GM19023 (cell line): ENCODE measurements around the gene RPRD1A.
"Not testable (repeated sequence)": the region's sequence is repeated elsewhere in the genome, so short reads cannot be mapped to it uniquely, and the experiment has no call there.

Experiments used
- ATAC-seq: cut with Tn5 transposase; IDR thresholded peaks from one replicate; pipeline ENCODE4 v1.9.1; 2021; ENCODE audit warnings: mild to moderate bottlenecking, moderate library complexity; ENCODE audit not compliant: unreplicated experiment

Gene RPRD1A, protein sequence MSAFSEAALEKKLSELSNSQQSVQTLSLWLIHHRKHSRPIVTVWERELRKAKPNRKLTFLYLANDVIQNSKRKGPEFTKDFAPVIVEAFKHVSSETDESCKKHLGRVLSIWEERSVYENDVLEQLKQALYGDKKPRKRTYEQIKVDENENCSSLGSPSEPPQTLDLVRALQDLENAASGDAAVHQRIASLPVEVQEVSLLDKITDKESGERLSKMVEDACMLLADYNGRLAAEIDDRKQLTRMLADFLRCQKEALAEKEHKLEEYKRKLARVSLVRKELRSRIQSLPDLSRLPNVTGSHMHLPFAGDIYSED

DNA sequence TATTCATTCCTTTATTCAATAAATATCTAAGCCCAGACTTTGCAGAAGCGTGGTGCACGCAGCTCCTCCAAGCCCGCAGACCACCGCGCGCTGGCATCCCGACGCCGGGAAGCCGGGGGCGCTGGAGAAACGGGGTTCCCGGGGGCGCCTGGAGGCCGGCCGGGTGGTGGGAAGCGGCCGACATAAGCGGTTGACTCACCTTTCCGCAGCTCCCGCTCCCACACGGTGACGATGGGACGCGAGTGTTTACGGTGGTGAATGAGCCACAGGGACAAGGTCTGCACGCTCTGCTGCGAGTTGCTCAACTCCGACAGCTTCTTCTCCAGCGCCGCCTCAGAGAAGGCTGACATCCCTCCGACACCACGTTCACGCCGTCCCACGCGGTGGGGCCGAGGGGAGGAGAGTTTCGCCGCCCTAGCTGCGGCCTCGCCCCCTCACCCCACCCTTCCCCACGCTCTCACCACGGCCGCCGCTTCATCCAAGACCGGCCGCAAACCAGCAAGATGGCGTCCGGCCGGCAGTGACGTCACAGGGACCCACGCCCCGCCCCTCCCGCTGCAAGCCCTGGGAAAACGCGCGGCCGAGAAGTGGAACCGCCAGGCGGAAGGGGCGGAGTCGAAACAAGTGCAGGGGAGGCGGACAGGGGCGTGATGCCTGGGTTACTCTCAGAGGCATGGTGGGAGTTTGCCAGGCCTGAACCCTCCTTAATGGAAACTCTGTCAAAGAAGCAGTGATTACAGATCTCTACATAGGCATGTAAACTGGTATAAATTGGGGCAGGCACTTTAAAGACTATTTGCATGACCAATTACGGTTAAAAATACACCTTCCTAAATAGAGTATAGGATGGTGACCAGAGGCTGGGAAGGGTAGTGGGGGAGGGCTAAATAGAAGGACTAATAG, at the start of gene RPRD1A:
RPRD1A (minus strand) TSS at position 505 of the 903 bp plus-strand sequence; CDS start at position 350, 155 bp downstream.
- ATAC-seq: peak; percentile 93

DNA sequence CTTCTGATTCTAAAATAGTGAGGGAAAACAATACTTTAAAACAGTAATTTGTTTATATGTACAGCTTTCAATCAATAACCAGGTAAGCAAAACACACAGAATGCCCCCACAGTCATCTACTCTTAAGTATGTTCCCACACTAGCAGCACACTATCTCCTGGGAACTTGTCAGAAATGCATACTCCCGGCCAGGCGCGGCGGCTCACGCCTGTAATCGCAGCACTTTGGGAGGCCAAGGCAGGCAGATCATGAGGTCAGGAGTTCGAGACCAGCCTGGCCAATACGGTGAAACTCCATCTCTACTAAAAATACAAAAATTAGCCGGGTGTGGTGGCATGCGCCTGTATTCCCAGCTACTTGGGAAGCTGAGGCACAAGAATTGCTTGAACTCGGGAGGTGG, 49.4 kb upstream of the RPRD1A start:
- ATAC-seq: not testable (repeated sequence)

DNA sequence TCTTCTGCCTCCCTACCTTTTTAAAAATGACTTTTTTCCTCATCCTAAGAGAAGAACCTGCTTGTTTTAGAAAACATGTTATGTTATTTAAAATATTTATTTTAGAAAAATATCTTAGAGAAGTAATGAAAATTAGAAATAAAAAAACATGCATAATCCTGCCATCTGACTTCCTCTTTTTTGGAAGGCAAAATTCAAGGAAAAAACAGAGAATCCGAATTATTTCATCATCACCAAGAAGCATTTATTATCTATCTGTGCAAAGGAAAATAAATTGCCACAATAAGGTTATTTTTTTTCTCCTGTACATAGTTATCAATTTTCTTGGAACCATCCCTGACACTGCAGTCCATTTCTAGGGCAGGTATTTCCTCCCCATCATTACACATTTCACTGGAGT, 47.4 kb upstream of the RPRD1A start:
- no peak for ATAC-seq

DNA sequence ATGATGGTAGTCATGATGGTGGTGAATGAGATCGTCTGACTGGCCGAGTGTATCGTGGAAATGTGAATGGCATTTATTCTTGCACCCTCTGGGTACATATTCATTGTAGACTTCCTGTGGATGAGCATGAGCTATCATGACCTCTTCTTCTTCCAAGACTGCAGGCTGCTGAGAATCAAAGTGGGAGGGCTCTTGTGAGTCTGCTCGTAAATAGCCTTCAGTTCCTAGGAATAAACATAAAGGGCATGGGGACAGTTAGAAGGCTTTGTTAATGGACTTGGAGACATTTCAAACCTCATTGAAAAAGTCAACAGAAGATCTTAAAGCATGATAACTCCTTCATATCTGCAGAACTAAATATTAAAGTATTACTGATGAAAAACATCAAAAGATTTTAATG, 46.9 kb upstream of the RPRD1A start:
- no peak for ATAC-seq

DNA sequence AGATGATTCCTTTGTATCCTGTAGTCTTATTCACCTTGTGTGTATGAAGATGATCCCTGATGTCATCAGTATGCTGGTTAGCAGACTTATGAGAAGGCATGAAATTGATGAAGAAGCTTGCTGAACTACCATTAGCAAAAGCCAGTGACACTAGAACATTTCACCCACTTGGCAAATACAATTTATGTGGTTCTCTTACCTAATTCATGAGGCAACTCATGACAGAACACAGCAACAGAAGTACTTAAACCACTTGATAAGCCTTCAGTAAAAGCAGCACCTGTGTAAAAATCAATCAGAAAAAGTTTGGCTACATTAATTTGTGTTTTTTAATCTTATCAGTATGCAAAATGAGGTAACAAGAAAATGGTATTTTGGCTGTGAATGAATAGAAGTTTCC, 44.9 kb upstream of the RPRD1A start:
- no peak for ATAC-seq

DNA sequence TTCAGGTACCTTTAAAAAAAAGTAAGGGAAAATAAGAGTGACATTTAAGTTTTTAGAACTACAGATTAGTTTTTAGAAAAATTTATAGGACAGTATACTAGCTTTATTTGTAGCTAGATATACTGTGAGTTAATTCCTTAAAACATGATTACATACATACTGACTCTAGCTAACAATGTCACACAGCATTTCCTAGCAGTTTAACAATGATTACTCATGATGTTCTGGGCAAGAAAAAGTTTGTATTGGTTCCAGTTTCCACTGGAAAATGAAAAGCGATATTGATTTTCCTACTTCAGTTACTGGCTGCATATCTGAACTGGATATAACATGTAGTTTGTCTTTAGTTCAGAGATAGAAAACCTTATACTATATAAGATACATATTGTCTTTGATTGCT, 42.4 kb upstream of the RPRD1A start:
- no peak for ATAC-seq

DNA sequence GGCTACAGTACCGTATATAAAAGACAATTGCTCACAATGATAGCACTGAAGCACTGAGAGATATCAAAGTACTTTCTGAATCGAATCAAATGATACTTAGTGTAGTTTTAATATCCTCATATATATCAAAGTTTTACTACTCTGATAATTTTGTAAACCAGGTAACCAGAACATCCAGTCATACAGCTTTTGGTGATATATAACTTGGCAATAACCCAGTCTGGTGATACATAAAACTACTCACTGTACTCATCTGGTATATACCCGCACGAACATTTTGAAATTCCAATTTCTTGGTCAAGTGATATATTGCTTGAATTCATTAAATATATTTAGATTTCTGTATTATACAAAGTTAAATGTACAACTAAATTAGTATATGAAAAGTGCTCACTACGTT, 41.2 kb upstream of the RPRD1A start:
- no peak for ATAC-seq

DNA sequence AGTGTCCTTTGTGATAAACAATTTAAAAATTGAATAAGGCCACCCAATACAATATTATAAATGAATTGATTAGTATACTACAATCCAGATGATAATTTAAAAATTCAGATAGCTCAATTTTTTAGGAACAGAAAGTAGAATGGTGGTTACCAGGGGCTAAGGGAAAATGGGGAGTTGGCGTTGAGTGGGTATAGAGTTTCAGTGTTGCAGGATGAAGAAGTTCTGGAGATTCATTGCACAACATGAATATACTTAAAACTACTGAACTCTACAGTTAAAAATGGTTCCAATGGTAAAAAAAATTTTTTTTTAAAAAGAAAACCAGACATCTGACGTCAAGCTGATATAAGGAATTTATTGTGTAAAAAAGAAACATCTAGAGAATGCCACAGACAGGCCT, 40.8 kb upstream of the RPRD1A start:
- ATAC-seq: no peak

DNA sequence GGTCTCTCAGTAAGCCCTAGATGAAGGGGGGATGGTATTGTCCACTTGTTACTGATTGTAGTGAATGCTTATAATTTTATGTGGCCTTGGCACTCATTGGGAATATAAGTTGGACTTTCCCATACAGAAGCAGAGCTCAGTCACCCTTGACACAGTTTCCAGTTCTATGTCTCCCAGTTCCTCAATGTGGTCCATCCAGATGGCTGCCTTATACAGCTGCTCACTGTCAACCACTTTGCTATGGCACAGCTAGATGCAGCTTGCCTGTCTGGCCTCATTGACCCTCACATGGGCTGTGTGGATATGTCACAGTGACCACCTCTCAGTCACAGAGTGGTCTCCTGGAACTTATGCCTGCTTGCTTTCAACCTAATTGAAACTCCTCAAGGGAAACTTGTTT, 40.1 kb upstream of the RPRD1A start:
- no peak for ATAC-seq

DNA sequence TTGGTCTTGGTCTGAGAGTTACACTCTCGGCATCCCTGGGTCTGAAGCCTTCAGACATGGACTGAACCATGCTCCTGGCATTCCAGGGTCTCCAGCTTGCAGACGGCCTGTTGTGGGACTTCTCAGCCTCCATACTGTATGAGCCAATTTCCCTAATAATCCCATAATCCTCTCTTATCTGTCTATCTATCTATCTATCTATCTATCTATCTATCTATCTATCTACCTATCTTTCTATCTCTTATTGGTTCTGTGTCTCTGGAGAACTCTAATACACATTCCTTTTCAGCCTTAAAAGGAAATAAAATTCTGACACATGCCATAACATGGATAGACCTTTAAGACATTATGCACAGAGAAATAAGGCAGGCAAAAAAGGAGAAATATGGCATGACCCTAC, 37.4 kb upstream of the RPRD1A start:
- ATAC-seq: no peak

DNA sequence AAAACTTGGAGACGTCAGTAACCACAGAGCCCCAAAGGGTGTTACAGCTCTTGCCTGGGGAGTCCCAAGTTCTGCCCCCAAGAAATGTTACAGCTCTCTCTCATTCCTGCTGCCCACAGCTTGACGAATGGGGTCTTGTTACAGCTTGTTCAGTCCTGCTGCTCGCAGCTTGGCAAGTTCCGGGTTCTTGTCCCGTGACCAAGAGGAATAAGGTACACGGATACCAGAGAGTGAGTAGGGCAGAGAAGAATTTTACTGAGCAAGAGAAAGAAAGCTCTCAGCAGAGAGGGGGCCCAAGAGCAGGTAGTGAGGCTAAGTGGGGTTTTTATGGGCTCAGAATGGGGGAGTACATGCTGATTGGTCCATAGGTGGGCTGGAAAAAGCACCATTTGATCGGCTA, 34.6 kb upstream of the RPRD1A start:
- ATAC-seq: no peak

DNA sequence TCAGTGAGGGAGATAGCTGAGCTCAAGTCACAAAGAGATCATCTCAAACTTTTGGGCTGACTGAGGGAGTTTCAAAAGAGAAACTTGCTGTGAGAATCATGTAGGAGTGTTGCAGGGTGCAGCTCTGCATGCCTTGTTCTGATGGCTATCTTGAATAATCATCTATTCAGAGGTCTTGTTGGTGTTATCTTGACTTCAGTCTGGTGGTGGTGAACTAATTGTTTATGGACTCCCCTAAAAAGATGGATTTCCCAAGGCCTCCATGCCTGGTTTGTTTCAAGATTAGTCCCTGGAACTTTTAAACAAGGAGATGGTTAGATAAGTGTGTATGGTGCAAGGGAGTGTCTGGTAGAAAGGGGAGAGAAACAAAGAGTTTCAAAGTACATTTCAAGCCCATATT, 32.0 kb upstream of the RPRD1A start:
- no peak for ATAC-seq

DNA sequence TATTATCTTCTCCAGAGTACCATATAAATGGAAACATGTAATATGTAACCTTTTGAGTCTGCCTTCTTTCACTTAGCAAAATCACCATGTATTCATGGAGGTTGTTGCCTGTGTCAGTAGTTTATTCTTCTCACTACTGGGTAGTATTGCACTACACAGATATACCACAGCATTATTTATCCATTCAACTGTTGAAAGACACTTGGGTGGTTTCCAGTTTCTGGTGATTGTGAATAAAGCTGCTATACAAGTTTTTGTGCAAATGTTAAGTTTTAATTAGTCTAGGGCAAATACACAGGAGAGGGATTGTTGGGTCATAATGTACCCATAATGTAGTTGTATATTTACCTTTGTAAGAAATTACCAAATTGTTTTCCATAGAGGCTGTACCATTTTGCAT, 29.6 kb upstream of the RPRD1A start:
- ATAC-seq: no peak

DNA sequence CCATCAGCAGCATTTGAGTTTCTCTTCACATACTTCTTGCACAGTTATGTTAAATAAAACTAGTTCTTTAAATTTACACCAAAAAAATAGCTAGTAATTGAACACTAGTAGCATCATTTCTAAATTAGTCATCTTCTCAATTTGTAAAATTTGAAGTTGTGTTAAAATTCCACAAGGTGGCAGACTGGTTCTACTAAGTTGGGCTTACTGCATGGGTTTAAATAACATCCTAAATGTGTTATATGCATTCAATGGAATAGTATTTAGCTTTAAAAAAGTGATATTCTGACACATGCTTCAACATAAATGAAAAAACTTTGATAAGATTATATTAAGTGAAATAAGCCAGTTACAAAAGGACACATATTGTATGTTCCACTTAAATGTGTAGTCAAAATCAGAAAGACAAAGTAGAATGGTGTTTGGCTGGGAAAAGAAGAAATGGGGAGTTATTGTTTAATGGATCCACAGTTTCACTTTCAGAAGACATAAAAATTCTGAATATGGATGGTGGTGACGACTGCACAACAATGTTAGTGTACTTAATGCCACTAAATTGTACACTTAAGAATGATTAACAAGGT, 28.7 kb upstream of the RPRD1A start:
- ATAC-seq: no peak

DNA sequence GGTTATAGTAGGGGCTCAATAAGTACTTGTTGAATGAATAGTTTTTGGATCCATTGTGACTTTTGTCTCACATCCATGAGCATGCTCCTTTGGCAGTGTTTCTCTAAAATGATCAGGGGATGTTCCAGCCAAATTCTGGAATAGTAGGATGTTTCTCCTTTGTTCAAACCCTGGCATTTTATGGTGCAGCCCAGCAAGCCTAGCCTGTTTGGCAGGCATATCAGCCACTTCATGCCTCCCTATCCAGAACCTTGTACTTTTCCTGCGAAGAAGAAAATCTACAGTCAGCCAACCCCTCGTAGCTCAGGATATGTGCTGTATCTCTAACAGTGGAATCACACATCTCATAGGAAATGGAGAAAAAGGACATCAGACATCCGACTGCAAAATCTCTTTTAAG, 27.1 kb upstream of the RPRD1A start:
- no peak for ATAC-seq

DNA sequence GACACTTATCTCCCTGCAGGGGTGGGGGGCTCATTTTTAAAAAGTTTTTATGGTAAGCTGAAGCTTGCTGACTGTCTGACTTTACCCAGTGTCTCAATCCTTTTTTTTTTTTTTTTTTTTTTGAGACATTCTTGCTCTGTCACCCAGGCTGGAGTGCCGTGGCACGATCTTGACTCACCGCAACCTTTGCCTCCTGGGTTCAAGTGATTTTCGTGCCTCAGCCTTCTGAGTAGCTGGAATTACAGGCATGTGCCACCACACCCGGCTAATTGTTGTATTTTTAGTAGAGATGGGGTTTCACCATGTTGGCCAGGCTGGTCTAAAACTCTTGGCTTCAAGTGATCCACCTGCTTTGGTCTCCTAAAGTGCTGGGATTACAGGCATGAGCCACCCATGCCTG, 24.8 kb upstream of the RPRD1A start:
- ATAC-seq: not testable (repeated sequence)

DNA sequence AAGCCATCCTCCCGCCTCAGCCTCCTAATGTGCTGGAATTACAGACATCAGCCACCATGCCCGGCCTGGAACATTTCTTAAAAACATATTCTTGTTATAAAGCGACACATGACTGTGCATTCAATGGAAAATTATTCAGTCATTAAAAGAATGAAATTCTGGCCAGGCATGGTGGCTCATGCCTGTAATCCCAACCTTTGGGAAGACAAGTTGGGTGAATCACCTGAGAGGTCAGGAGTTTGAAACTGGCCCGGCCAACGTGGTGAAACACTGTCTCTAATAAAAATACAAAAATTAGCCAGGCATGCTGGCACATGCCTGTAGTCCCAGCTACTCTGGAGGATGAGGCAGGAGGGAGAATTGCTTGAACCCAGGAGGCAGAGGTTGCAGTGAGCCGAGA, 21.6 kb upstream of the RPRD1A start:
- ATAC-seq: no peak

DNA sequence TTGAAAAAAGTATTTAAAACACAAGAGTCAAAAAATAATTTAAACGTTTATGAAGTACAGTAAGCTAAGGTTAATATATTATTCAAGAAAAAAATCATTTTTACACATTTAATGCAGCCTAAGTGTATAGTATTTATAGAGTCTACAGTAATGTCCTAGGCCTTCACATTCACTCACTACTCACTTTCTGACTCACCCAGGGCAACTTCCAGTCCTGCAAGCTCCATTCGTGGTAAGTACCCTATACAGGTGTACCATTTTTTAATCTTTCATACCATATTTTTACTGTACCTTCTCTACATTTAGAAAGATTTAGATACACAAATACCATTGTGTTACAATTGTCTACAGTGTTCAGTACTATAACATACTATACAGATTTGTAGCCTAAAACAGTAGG, 20.9 kb upstream of the RPRD1A start:
- no peak for ATAC-seq

DNA sequence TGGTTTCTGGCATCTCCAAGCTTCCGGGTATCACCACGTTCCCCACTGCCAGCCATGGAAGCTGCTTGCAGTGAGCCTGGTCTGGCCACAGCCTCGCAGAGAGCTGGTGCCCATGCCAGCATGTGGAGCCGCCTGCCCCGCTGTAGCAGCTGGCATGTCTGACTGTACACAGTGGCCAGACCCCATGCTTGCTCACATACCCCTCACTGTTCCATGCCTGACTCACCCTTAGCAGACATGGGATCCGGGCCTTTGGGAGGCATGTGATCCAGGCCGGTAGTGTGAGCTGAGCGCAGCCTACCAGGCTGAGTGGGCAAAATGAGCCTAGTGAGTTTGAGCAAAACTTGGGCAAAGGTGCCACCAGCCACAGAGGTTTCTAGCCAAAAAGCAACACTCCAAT, 18.8 kb upstream of the RPRD1A start:
- no peak for ATAC-seq

DNA sequence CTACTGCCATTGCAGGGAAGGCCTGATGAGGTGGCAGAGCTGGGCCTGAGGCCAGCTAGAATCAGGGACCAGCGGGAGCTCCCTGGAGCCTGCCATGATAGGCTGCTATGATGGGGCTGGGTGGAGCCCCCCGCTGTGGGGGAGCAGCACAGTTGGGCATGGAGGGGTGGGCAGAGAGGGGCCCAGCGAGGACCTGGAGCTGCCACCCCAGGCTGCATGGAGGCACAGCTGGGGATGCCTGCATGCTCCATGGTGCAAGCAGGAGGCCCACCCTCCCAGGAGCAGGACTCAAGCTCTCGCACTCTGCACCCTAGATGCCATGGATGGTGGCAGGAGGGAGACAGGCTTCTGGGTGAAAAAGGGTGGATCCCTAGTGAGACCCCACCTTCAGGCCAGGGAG, 17.8 kb upstream of the RPRD1A start:
- no peak for ATAC-seq

DNA sequence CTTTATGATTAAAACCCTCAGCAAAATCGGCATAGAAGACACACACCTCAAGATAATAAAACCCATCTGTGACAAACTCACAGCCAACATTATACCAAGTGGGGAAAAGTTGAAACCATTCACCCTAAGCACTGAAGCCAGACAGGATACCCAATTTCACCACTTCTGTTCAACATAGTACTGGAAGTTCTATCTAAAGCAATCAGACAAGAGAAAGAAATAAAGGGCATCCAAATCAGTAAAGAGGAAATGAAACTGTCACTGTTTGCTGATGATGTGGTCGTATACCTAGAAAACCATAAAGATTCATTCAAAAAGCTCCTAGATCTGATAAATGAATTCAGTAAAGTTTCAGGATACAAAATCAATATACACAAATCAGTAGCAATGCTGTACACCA, 16.4 kb upstream of the RPRD1A start:
- ATAC-seq: no peak

DNA sequence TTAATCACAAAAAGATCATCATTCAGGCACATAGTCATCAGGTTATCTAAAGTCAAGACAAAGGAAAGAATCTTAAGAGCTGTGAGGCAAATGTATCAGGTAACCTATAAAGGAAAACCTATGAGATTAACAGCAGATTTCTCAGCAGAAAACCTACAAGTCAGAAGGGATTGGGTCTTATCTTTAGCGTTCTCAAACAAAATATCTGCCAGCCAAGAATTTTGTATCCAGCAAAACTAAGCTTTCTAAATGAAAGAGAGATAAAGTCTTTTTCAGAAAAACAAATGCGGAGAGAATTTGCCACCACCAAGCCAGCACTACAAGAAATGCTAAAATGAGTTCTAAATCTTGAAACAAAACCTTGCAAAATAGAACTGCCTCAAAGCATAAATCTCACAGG, 13.8 kb upstream of the RPRD1A start:
- not testable (repeated sequence) for ATAC-seq
